OCI-LY1 (cell line): ENCODE data around the gene RBKS.

Experiments used
- H2AFZ ChIP-seq: fragments of 200-600 bp; sonication (generic), shearing (Covaris generic); 2 replicates; pipeline ENCODE4 v1.6.0; 2014; ENCODE audit warnings: antibody characterized with exemption, mild to moderate bottlenecking, low read length
- H3F3A ChIP-seq: fragments of 200-600 bp; sonication (generic), shearing (Covaris generic); 2 replicates; pipeline ENCODE4 v1.6.0; 2014; ENCODE audit warnings: mild to moderate bottlenecking, antibody characterized with exemption, low read length, moderate library complexity; ENCODE audit not compliant: insufficient read depth
- H3K27ac ChIP-seq: fragments of 200-600 bp; sonication (generic); 2 replicates; pipeline ENCODE4 v1.5.1; 2014; ENCODE audit warnings: low read length, mixed run types, mild to moderate bottlenecking, low read depth; ENCODE audit not compliant: poor library complexity, severe bottlenecking
- H3K27me3 ChIP-seq: fragments of 200-600 bp; sonication (generic); 2 replicates; pipeline ENCODE4 v1.6.0; 2014; ENCODE audit warnings: antibody characterized with exemption, mild to moderate bottlenecking, low read length, moderate library complexity; ENCODE audit not compliant: insufficient read depth
- H3K36me3 ChIP-seq: fragments of 200-600 bp; sonication (generic); 2 replicates; pipeline ENCODE4 v1.6.1; 2014; ENCODE audit warnings: mild to moderate bottlenecking, antibody characterized with exemption, low read length, moderate library complexity, mixed read lengths; ENCODE audit not compliant: insufficient read depth
- H3K4me1 ChIP-seq: fragments of 200-600 bp; sonication (generic); 2 replicates; pipeline ENCODE4 v1.5.1; 2014; ENCODE audit warnings: mild to moderate bottlenecking, low read length, moderate library complexity; ENCODE audit not compliant: insufficient read depth, severe bottlenecking
- H3K4me2 ChIP-seq: fragments of 200-600 bp; sonication (generic), shearing (Covaris generic); 2 replicates; pipeline ENCODE4 v1.6.1; 2014; ENCODE audit warnings: low read length
- H3K4me3 ChIP-seq: fragments of 200-600 bp; sonication (generic); 2 replicates; pipeline ENCODE4 v1.5.1; 2014; ENCODE audit warnings: low read length, low read depth, mild to moderate bottlenecking, mixed read lengths; ENCODE audit not compliant: poor library complexity, severe bottlenecking
- H3K79me2 ChIP-seq: fragments of 200-600 bp; shearing (Covaris generic); 2 replicates; pipeline ENCODE4 v1.6.1; 2016; ENCODE audit warnings: mixed run types, low read length, mixed read lengths; ENCODE audit not compliant: insufficient read depth
- H3K9ac ChIP-seq: fragments of 200-600 bp; sonication (generic), shearing (Covaris generic); 2 replicates; pipeline ENCODE4 v1.6.1; 2014; ENCODE audit warnings: mild to moderate bottlenecking, low read length, mixed read lengths
- H3K9me2 ChIP-seq: fragments of 200-600 bp; sonication (generic), shearing (Covaris generic); 2 replicates; pipeline ENCODE4 v1.6.1; 2014; ENCODE audit warnings: low read depth, mild to moderate bottlenecking, low read length, mixed read lengths
- H3K9me3 ChIP-seq: fragments of 200-600 bp; shearing (Covaris generic); 2 replicates; pipeline ENCODE4 v1.6.1; 2014; ENCODE audit warnings: low read length, mixed read lengths
- H4K20me1 ChIP-seq: fragments of 200-600 bp; sonication (generic), shearing (Covaris generic); 2 replicates; pipeline ENCODE4 v1.6.0; 2016; ENCODE audit warnings: mild to moderate bottlenecking, low read length; ENCODE audit not compliant: insufficient read depth
- CTCF ChIP-seq: fragments of 200-600 bp; sonication (generic), shearing (Covaris generic); IDR thresholded peaks from 2 replicates; pipeline ENCODE4 v1.5.1; 2017; ENCODE audit warnings: mild to moderate bottlenecking, antibody characterized with exemption, low read length, moderate library complexity, mixed read lengths
- EZH2 ChIP-seq: fragments of 200-600 bp; sonication (generic), shearing (Covaris generic); IDR thresholded peaks from 2 replicates; pipeline ENCODE4 v1.8.0; 2017; ENCODE audit warnings: borderline replicate concordance, mixed run types, mild to moderate bottlenecking, antibody characterized with exemption, low read length, moderate library complexity, mixed read lengths

Gene RBKS

DNA sequence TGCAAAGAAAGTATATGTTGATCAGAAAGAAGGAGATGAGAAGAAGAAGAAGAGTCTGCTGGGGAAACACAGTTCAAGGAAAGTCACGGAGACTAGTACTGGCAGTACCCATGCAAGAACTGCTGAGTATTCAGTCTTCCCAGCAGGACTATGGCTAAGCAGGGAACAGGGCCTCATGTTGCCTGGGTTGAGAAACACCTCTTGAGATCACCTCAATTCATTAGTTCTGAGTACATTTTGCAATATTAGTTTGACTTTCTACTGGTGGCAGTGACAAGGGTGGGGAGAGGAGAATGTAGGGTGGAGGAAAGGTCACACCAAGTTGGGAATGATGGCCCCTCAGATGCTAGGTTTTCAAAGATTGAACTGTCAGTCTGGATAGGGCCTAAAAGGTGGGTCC is 68.1 kb downstream of the RBKS start:
- Histone ChIP-seq H3F3A (no peaks in the 10 kb centered on the region), H3K9me3 (peaks cover 5% of the 10 kb centered on the region; the same call in 1 of the 2 replicates), H3K9ac (no peak overlapping the region), H3K4me1 (no peaks in the 10 kb centered on the region), H3K9me2 (no peaks in the 10 kb centered on the region), H3K27me3 (no peaks in the 10 kb centered on the region; the same call in 1 of the 2 replicates), H3K36me3 (no peaks in the 10 kb centered on the region), H2AFZ (no peak overlapping the region), H3K27ac (no peak overlapping the region), H3K79me2 (no peaks in the 10 kb centered on the region), H3K4me2 (no peak overlapping the region), H3K4me3 (no peak overlapping the region), H4K20me1 (no peaks in the 10 kb centered on the region)
- TF ChIP-seq CTCF: no peak
- TF ChIP-seq EZH2: no peak

- H2AFZ ChIP-seq: no peak overlapping the region
- H3F3A ChIP-seq: no peaks in the 10 kb centered on the region
- no peaks in the 10 kb centered on the region for H4K20me1 ChIP-seq
- H3K4me3 ChIP-seq: no peak overlapping the region
- H3K9me3 ChIP-seq: no peaks in the 10 kb centered on the region
- no peaks in the 10 kb centered on the region for H3K9me2 ChIP-seq
- H3K9ac ChIP-seq: no peak overlapping the region
- TF ChIP-seq EZH2: no peak
- no peak for TF ChIP-seq CTCF
- no peak overlapping the region for H3K27ac ChIP-seq
- no peaks in the 10 kb centered on the region for H3K36me3 ChIP-seq
- peaks cover 9% of the 10 kb centered on the region; the same call in 1 of the 2 replicates for H3K27me3 ChIP-seq
- no peak overlapping the region for H3K4me2 ChIP-seq
- H3K4me1 ChIP-seq: no peaks in the 10 kb centered on the region
- H3K79me2 ChIP-seq: no peaks in the 10 kb centered on the region
These were observed 74.2 kb downstream of the RBKS start for GRCh38 chr2:27815860-27816438.

DNA sequence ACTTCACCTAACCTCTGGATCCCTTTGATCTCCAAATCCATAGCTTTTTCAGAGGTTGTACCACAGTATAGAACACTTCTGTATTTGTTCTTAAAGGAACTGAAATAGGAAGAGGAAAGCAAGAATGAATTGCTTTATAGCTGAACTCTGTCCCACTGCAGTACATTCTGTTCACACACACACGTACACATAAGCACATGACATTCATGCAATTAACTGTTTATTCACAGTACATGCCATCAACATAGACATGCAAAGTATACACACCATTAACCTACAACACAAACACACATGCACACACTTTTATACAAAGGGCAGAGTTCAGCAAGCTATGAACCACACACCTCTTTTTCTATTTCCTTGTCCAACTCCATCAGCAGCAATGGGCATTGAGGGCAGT is 75.4 kb downstream of the RBKS start:
- H3K4me2 ChIP-seq: no peak overlapping the region
- TF ChIP-seq CTCF: no peak
- TF ChIP-seq EZH2: no peak
- H3K79me2 ChIP-seq: no peaks in the 10 kb centered on the region
- no peaks in the 10 kb centered on the region for H3K9me2 ChIP-seq
- H3K27ac ChIP-seq: no peak overlapping the region
- no peaks in the 10 kb centered on the region for H3F3A ChIP-seq
- H2AFZ ChIP-seq: no peak overlapping the region
- no peaks in the 10 kb centered on the region for H3K9me3 ChIP-seq
- no peaks in the 10 kb centered on the region for H4K20me1 ChIP-seq
- peaks cover 9% of the 10 kb centered on the region; the same call in 1 of the 2 replicates for H3K27me3 ChIP-seq
- no peak overlapping the region for H3K9ac ChIP-seq
- H3K4me1 ChIP-seq: no peaks in the 10 kb centered on the region
- no peaks in the 10 kb centered on the region for H3K36me3 ChIP-seq
- H3K4me3 ChIP-seq: no peak overlapping the region
